Measurements from ENCODE around the gene MYO1E.

GRCh38 chr15:59398220-59398619, 25.5 kb upstream of the MYO1E start:
- no peak for TF ChIP-seq POLR2AphosphoS5 (IDR thresholded peaks at IDR 0.05)
- no peak for TF ChIP-seq POLR2A (IDR thresholded peaks at IDR 0.05)
- TF ChIP-seq CTCF (IDR thresholded peaks at IDR 0.05): no peak

Data from prostate gland (tissue), 2 donors.